Measurements from ENCODE around the gene CRTC3.

Gene CRTC3

DNA sequence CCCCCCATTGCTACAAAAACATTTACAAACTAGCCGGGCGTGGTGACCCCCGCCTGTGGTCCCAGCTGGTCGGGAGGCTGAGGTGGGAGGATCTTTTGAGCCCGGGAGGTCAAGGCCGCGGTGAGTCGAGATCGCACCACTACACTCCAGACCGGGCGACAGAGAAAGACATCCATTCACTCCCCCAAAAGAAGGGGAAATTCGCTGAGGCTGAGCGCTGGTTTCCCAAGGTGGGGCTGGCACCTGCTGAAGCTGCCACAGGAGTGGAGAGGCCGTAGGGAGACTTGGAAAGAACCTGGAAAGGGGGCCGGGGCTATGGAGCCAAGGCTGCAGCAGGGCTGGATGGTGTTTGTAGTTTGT lies 732 bp upstream of the CRTC3 start:
- H3K79me2 ChIP-seq (ENCODE audit: insufficient read depth, low read length): peaks cover 35% of the 10 kb centered on the region
- no peaks in the 10 kb centered on the region for H3K9me3 ChIP-seq (ENCODE audit: insufficient read depth, low read depth, low read length)
- H3K9ac ChIP-seq (ENCODE audit: low read depth, low read length, poor library complexity, severe bottlenecking): peak overlapping the region; percentile 88
- peaks cover 23% of the 10 kb centered on the region for H4K20me1 ChIP-seq (ENCODE audit: insufficient read depth, low read length, poor library complexity, severe bottlenecking)
- no peaks in the 10 kb centered on the region for H3K9me2 ChIP-seq (replicated peaks; ENCODE audit: low read depth, low read length)
- H3F3A ChIP-seq (ENCODE audit: low read depth): 0 out of 2 replicates have a peak, but pooled peaks cover 5% of the 10 kb centered on the region
- no peaks in the 10 kb centered on the region for H3K27me3 ChIP-seq (ENCODE audit: insufficient read depth, low read length, poor library complexity, severe bottlenecking)
- H3K4me3 ChIP-seq (ENCODE audit: low read length, poor library complexity, severe bottlenecking): peak overlapping the region; percentile 96
- H3K4me1 ChIP-seq (ENCODE audit: insufficient read depth, low read length, poor library complexity, severe bottlenecking): peaks cover 26% of the 10 kb centered on the region
- H3K36me3 ChIP-seq (ENCODE audit: insufficient read depth, low read length): no peaks in the 10 kb centered on the region
- peak overlapping the region; percentile 72 for H3K4me2 ChIP-seq (ENCODE audit: low read depth, low read length, poor library complexity, severe bottlenecking)
- peak overlapping the region; percentile 88 for H2AFZ ChIP-seq (ENCODE audit: low read length)
- TF ChIP-seq, protein P1, sequence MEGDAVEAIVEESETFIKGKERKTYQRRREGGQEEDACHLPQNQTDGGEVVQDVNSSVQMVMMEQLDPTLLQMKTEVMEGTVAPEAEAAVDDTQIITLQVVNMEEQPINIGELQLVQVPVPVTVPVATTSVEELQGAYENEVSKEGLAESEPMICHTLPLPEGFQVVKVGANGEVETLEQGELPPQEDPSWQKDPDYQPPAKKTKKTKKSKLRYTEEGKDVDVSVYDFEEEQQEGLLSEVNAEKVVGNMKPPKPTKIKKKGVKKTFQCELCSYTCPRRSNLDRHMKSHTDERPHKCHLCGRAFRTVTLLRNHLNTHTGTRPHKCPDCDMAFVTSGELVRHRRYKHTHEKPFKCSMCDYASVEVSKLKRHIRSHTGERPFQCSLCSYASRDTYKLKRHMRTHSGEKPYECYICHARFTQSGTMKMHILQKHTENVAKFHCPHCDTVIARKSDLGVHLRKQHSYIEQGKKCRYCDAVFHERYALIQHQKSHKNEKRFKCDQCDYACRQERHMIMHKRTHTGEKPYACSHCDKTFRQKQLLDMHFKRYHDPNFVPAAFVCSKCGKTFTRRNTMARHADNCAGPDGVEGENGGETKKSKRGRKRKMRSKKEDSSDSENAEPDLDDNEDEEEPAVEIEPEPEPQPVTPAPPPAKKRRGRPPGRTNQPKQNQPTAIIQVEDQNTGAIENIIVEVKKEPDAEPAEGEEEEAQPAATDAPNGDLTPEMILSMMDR (conservative IDR thresholded peaks at IDR 0.05; ENCODE audit: low read length): no peak
- no peak for TF ChIP-seq EZH2phosphoT487 (IDR thresholded peaks at IDR 0.05; ENCODE audit: borderline replicate concordance)

DNA sequence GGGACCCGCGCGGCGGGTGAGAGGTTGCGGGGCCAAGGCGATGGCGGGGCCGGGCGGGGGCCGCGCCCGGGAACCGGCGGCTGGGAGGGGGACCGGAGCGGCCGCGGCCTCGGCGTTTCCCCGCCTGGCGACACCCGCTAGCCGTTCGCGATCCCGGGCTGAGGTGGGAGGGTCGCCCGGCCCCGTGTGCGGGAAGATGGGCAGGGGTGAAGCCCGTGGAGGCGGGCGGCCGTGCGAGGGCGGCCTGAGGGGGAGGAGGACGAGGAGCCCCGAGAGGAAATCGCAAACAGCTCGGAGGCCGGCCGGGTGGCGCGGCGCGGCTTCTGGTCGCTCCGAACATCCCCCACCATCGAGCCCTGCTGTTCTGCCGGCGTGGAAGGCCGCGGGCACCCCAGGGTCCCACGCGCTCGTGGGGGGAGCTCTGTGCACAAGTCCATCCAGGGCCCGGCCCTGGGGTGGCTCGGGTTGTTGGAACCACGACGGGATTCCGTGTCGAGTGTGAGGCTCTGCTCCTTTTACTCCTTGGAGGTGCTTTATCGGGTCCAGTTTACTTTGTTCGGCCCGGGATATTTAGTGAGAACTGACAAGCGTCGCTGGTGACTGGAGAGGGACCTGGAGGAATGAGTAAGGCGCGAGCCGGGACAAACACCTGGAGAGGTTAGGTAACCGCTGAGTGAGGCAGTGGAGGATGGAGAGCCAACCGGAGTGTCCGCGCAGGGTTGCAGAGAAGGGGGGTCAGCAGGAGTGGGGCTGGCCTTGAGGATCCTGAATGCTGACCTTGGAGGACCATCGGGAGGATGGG lies 728 bp downstream of the CRTC3 start:
- peak overlapping the region; percentile 88 for H3K9ac ChIP-seq (ENCODE audit: low read depth, low read length, poor library complexity, severe bottlenecking)
- no peaks in the 10 kb centered on the region for H3K27me3 ChIP-seq (ENCODE audit: insufficient read depth, low read length, poor library complexity, severe bottlenecking)
- peaks cover 49% of the 10 kb centered on the region for H3K79me2 ChIP-seq (ENCODE audit: insufficient read depth, low read length)
- no peaks in the 10 kb centered on the region for H3K9me2 ChIP-seq (replicated peaks; ENCODE audit: low read depth, low read length)
- peaks cover 29% of the 10 kb centered on the region for H4K20me1 ChIP-seq (ENCODE audit: insufficient read depth, low read length, poor library complexity, severe bottlenecking)
- peak overlapping the region; percentile 78 for H2AFZ ChIP-seq (ENCODE audit: low read length)
- H3K4me2 ChIP-seq (ENCODE audit: low read depth, low read length, poor library complexity, severe bottlenecking): peak overlapping the region; percentile 100
- TF ChIP-seq, protein P1 (conservative IDR thresholded peaks at IDR 0.05; ENCODE audit: low read length): no peak
- no peak for TF ChIP-seq EZH2phosphoT487 (IDR thresholded peaks at IDR 0.05; ENCODE audit: borderline replicate concordance)
- no peaks in the 10 kb centered on the region for H3K9me3 ChIP-seq (ENCODE audit: insufficient read depth, low read depth, low read length)
- H3K4me1 ChIP-seq (ENCODE audit: insufficient read depth, low read length, poor library complexity, severe bottlenecking): peaks cover 34% of the 10 kb centered on the region
- H3K36me3 ChIP-seq (ENCODE audit: insufficient read depth, low read length): no peaks in the 10 kb centered on the region
- H3F3A ChIP-seq (ENCODE audit: low read depth): 0 out of 2 replicates have a peak, but pooled peaks cover 5% of the 10 kb centered on the region
- peak overlapping the region; percentile 96 for H3K4me3 ChIP-seq (ENCODE audit: low read length, poor library complexity, severe bottlenecking)

DNA sequence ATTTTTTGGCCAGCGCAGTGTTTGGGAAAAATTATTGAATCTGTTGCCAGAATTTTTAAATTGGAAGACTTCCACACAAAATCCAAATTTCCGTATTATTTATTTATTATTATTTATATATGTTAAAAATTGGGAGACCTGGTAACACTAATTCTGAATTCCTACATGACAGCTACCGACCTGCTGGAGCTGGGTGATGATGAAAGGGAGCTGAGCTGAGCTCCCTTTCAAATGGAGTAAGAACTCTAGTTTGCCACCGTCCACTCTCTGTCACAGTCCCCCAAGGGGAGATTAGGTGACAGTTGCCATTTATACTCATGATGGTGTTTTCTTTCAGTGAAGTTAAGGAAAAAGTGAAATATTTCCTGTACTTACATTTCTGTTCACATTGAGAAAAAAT lies 1.4 kb downstream of the CRTC3 start:
- Histone ChIP-seq H3K4me3 (ENCODE audit: low read length, poor library complexity, severe bottlenecking) (peak overlapping the region; percentile 96), H3F3A (ENCODE audit: low read depth) (0 out of 2 replicates have a peak, but pooled peaks cover 5% of the 10 kb centered on the region), H2AFZ (ENCODE audit: low read length) (no peak overlapping the region), H3K4me1 (ENCODE audit: insufficient read depth, low read length, poor library complexity, severe bottlenecking) (peaks cover 41% of the 10 kb centered on the region), H3K9me3 (ENCODE audit: insufficient read depth, low read depth, low read length) (no peaks in the 10 kb centered on the region), H3K79me2 (ENCODE audit: insufficient read depth, low read length) (peaks cover 56% of the 10 kb centered on the region), H4K20me1 (ENCODE audit: insufficient read depth, low read length, poor library complexity, severe bottlenecking) (peaks cover 30% of the 10 kb centered on the region), H3K9me2 (replicated peaks; ENCODE audit: low read depth, low read length) (no peaks in the 10 kb centered on the region), H3K36me3 (ENCODE audit: insufficient read depth, low read length) (no peaks in the 10 kb centered on the region), H3K4me2 (ENCODE audit: low read depth, low read length, poor library complexity, severe bottlenecking) (peak overlapping the region; percentile 100), H3K9ac (ENCODE audit: low read depth, low read length, poor library complexity, severe bottlenecking) (peak overlapping the region; percentile 88), H3K27me3 (ENCODE audit: insufficient read depth, low read length, poor library complexity, severe bottlenecking) (no peaks in the 10 kb centered on the region)
- TF ChIP-seq, protein P1 (conservative IDR thresholded peaks at IDR 0.05; ENCODE audit: low read length): no peak
- TF ChIP-seq EZH2phosphoT487 (IDR thresholded peaks at IDR 0.05; ENCODE audit: borderline replicate concordance): no peak
